ENCODE data around the gene SHISA7.

GRCh38 chr19:55486971-55487923 lies 44.1 kb upstream of the SHISA7 start:
- TF ChIP-seq CTCF (IDR thresholded peaks at IDR 0.05) (no peak), POLR2A (IDR thresholded peaks at IDR 0.05) (no peak)

Data from heart left ventricle (tissue), 13 donors.